Peyer's patch (tissue), 4 donors: Measurements from ENCODE around the gene CTSA.

Source experiments
- POLR2A ChIP-seq, 2 donors: fragments of 450-650 bp; IDR thresholded peaks; one replicate each; pipeline ENCODE4 v1.5.1; 2017; ENCODE audit warnings: antibody characterized with exemption in 2 of 2, mild to moderate bottlenecking in 2 of 2, moderate library complexity in 2 of 2
- TF ChIP-seq, protein P1 (sequence below), 6 experiments: fragments of 450-650 bp in 4 of 6; fragments of 200-600 bp in 2 of 6; sonication (generic) in 1 of 6; IDR thresholded peaks; one replicate each; pipeline ENCODE4 v1.5.1; 2017 to 2019; ENCODE audit warnings: antibody characterized with exemption in 6 of 6, mild to moderate bottlenecking in 3 of 6, moderate library complexity in 1 of 6

GRCh38 chr20:45857114-45857881 is 33.8 kb upstream of the CTSA start, which contains the start of the genes ACOT8 and ZSWIM3:
- TF ChIP-seq POLR2A (IDR thresholded peaks at IDR 0.05) = peak; percentile 56 to 86
- TF ChIP-seq, protein P1, sequence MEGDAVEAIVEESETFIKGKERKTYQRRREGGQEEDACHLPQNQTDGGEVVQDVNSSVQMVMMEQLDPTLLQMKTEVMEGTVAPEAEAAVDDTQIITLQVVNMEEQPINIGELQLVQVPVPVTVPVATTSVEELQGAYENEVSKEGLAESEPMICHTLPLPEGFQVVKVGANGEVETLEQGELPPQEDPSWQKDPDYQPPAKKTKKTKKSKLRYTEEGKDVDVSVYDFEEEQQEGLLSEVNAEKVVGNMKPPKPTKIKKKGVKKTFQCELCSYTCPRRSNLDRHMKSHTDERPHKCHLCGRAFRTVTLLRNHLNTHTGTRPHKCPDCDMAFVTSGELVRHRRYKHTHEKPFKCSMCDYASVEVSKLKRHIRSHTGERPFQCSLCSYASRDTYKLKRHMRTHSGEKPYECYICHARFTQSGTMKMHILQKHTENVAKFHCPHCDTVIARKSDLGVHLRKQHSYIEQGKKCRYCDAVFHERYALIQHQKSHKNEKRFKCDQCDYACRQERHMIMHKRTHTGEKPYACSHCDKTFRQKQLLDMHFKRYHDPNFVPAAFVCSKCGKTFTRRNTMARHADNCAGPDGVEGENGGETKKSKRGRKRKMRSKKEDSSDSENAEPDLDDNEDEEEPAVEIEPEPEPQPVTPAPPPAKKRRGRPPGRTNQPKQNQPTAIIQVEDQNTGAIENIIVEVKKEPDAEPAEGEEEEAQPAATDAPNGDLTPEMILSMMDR (IDR thresholded peaks at IDR 0.05) = no peak
